T-cell (primary cell): ENCODE measurements around the gene ZBTB7A. TPM values are rescaled to one million over a fixed set of nuclear protein-coding genes. Genes with fewer than 3 reads are reported as not detected.

Experiments
- ATAC-seq, 4 experiments: fragments of 200-7000 bp in 3 of 4; fragments of 150-1000 bp in 1 of 4; cut with Tn5 transposase; replicated peaks in 1 of 4; 1 replicate in 3 of 4; 2 replicates in 1 of 4; pipeline ENCODE4 v1.10.0; 2021; ENCODE audit warnings: moderate library complexity in 3 of 4, mild to moderate bottlenecking in 2 of 4, moderate number of reproducible peaks in 1 of 4
- CTCF ChIA-PET, 2 donors: fragments of 300-600 bp; sonication (Branson Sonifier 250); formaldehyde crosslinking; loops; one replicate each; lab custom pipeline; 2022; ENCODE audit warnings: antibody characterized with exemption in 2 of 2; lab: Charles Lee
- POLR2A ChIA-PET, 2 donors: fragments of 300-600 bp; sonication (Branson Sonifier 250); formaldehyde crosslinking; loops; one replicate each; lab custom pipeline; 2022; ENCODE audit warnings: antibody characterized with exemption in 2 of 2; lab: Charles Lee
- DNase-seq, 35 experiments: peaks; one replicate each; pipeline versions ENCODE4 v3.0.0 to v3.0.0-alpha.2; 2013 to 2023
- H3K27ac ChIP-seq: one replicate; pipeline ENCODE4 v1.5.1; 2013; ENCODE audit warnings: low read length
- H3K27me3 ChIP-seq, 2 experiments: replicated peaks in 1 of 2; 1 replicate in 1 of 2; 2 replicates in 1 of 2; pipeline versions ENCODE4 v1.6.1 to v1.7.0; 2013; ENCODE audit warnings: low read length in 1 of 2, mixed read lengths in 1 of 2; ENCODE audit not compliant: control insufficient read depth in 2 of 2, insufficient read depth in 2 of 2; ENCODE audit errors: extremely low read depth in 1 of 2
- H3K36me3 ChIP-seq, 2 donors: 1 replicate in 1 of 2; 2 replicates in 1 of 2; pipeline versions ENCODE4 v1.6.1 to v1.7.0; 2013; ENCODE audit warnings: low read length in 1 of 2; ENCODE audit not compliant: control insufficient read depth in 2 of 2, insufficient read depth in 1 of 2; ENCODE audit errors: extremely low read depth in 1 of 2
- H3K4me1 ChIP-seq, 2 experiments: 1 replicate in 1 of 2; 2 replicates in 1 of 2; pipeline versions ENCODE4 v1.6.1 to v1.7.0; 2013; ENCODE audit warnings: low read length in 2 of 2, mixed read lengths in 1 of 2; ENCODE audit not compliant: insufficient read depth in 2 of 2, control insufficient read depth in 1 of 2; ENCODE audit errors: extremely low read depth in 1 of 2
- H3K4me3 ChIP-seq, 2 donors: 1 replicate in 1 of 2; 2 replicates in 1 of 2; pipeline versions ENCODE4 v1.5.1 to v1.7.0; 2013; ENCODE audit warnings: mild to moderate bottlenecking in 2 of 2, low read length in 1 of 2, moderate library complexity in 1 of 2; ENCODE audit not compliant: control insufficient read depth in 1 of 2; ENCODE audit errors: extremely low read depth in 1 of 2
- H3K9me3 ChIP-seq: 2 replicates; pipeline ENCODE4 v1.7.0; 2013
- H3K27ac Mint-ChIP-seq, 2 donors: one replicate each; pipeline ENCODE4 v1.8.0; 2020 to 2021; ENCODE audit warnings: mild to moderate bottlenecking in 2 of 2, mixed read lengths in 2 of 2
- H3K27me3 Mint-ChIP-seq, 2 donors: one replicate each; pipeline ENCODE4 v1.8.0; 2021 to 2022; ENCODE audit warnings: mixed read lengths in 2 of 2
- H3K36me3 Mint-ChIP-seq: one replicate; pipeline ENCODE4 v1.8.0; 2021; ENCODE audit warnings: mixed read lengths
- H3K4me1 Mint-ChIP-seq, 3 donors: one replicate each; pipeline ENCODE4 v1.8.0; 2020 to 2022; ENCODE audit warnings: mixed read lengths in 3 of 3, mild to moderate bottlenecking in 1 of 3
- H3K4me3 Mint-ChIP-seq, 3 donors: one replicate each; pipeline ENCODE4 v1.8.0; 2020 to 2022; ENCODE audit warnings: mild to moderate bottlenecking in 3 of 3, mixed read lengths in 3 of 3, moderate library complexity in 3 of 3
- H3K9me3 Mint-ChIP-seq, 3 donors: one replicate each; pipeline ENCODE4 v1.8.0; 2020 to 2022; ENCODE audit warnings: mixed read lengths in 3 of 3
- WGBS: methylation state at CpG from one replicate; pipeline ENCODE4 v1.1.5; 2013; ENCODE audit warnings: missing lambda C conversion rate; ENCODE audit not compliant: insufficient coverage; 5-methylcytosine and 5-hydroxymethylcytosine counted together
- total RNA-seq, 35 experiments: library from RNA in 6 of 35; stranded (reverse) in 6 of 35; fragments of 120-200 nt in 1 of 35; gene quantifications; one replicate each; pipeline versions ENCODE4 v1.2.1 to v1.2.4 and lab custom pipeline; 2013 to 2026

The ZBTB7A gene
- total RNA-seq, 5 donors from 2014 or later (not counting 1 experiment from before 2014, with no cell fraction given) = 43.6 to 85.7 (median 81.8) TPM

DNA sequence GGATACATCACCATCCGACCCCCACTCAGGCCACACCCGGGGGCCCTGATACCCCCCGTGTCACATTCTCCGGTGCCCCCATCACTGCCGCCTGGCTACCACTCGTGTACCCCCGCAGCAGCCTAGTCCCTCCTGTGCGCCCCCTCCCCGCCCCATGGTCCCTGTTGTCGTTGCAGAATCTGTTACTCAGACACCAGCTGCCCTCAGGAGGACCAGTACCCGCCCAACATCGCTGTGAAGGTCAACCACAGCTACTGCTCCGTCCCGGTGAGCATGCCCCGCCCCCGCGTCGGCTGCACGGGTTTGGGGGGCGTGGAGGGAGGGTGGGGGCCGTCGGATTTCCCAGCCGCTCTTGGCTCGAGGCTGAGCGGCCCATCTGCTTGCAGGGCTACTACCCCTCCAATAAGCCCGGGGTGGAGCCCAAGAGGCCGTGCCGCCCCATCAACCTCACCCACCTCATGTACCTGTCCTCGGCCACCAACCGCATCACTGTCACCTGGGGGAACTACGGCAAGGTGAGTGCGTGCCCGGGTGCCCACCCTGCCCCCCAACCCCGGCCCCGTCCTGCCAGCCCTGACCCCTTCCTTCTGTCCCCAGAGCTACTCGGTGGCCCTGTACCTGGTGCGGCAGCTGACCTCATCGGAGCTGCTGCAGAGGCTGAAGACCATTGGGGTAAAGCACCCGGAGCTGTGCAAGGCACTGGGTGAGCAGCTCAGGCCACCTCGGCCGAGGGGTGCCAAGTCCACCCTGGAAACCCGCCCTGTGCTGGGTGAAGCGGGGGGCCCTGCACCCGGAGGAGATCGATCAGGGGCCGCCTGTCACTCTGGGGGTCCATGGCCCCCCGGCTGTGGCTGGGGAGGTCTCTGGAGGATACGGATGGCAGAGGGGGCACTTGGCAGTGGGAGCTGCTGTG is 38.1 kb downstream of the ZBTB7A start:
- H3K4me3 Mint-ChIP-seq = no peak overlapping the region
- DNase-seq (no peak), ATAC-seq (no peak)
- Histone ChIP-seq H3K36me3 (peaks cover 19 to 33% of the 10 kb centered on the region in 2 donors), H3K4me1 (no peaks in the 10 kb centered on the region), H3K27ac (no peak overlapping the region), H3K9me3 (no peaks in the 10 kb centered on the region), H3K27me3 (no peaks in the 10 kb centered on the region), H3K4me3 (no peak overlapping the region)
- ChIA-PET CTCF (no interaction called here), POLR2A (interaction anchor here in 1 of 2 donors (0.5 kb wide), 1 partner anchor 41 kb away, joined by 3 read pairs; no protein-coding TSS in a partner anchor)
- H3K27ac Mint-ChIP-seq = no peak overlapping the region
- WGBS = 97% methylated on average over 28 of the region's 48 CpGs
- H3K4me1 Mint-ChIP-seq = no peaks in the 10 kb centered on the region
- H3K9me3 Mint-ChIP-seq = no peaks in the 10 kb centered on the region
- no peaks in the 10 kb centered on the region for H3K27me3 Mint-ChIP-seq
- peaks cover 4% of the 10 kb centered on the region for H3K36me3 Mint-ChIP-seq

DNA sequence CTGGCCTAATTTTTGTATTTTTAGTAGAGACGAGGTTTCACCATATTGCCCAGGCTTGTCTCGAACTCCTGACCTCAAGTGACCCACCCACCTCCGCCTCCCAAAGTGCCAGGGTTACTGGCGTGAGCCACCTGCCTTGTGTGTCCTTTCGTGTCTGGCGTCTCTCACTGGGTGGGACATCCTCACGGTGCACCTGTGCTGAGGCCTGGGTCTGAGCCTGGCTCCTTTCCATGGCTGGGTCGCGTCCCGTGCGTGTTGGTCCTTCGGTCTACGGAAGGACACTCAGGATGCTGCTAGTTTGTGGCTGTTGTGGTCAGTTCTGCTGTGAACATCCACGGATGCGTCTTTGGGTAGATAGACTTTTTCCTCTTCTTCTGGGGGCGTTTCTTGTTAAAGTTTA is 39.6 kb downstream of the ZBTB7A start:
- Histone ChIP-seq H3K27ac (no peak overlapping the region), H3K36me3 (peaks cover 6 to 33% of the 10 kb centered on the region in 2 donors), H3K9me3 (no peaks in the 10 kb centered on the region), H3K4me3 (no peak overlapping the region), H3K4me1 (no peaks in the 10 kb centered on the region), H3K27me3 (no peaks in the 10 kb centered on the region)
- Mint-ChIP-seq H3K4me3 (no peak overlapping the region), H3K27me3 (no peaks in the 10 kb centered on the region), H3K9me3 (no peaks in the 10 kb centered on the region), H3K4me1 (no peaks in the 10 kb centered on the region), H3K27ac (no peak overlapping the region), H3K36me3 (peaks cover 5% of the 10 kb centered on the region)
- no peak for ATAC-seq
- ChIA-PET POLR2A (no interaction called here), CTCF (interaction anchor here in 1 of 2 donors (0.7 kb wide), 1 partner anchor 272 kb away, joined by 3 read pairs; no protein-coding TSS in a partner anchor)
- no peak for DNase-seq
- WGBS = 98% methylated on average over 13 of the region's 16 CpGs

DNA sequence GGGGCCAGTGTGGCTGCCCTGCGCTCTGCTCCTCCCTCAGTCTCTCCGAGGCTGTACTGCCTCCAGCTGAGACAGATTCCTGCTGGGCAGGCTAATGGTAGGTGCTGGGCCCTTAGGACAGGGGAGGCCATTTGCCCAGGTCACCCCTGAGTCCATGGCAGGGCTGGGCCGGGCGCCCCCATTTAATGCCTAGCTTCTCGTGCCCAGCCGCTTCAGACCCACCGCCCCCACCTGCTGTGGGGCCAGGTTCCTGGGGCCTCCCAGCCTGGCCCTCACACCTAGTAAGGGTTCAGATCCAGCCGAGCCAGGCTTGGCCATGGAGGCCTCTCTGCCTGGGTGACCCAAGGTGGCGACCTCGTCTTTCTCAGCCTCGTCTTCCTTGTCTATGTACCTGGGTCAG is 41.4 kb downstream of the ZBTB7A start:
- no peak overlapping the region for H3K4me3 ChIP-seq
- H3K27me3 Mint-ChIP-seq = no peaks in the 10 kb centered on the region
- peaks cover 0 to 2% (median 2%) of the 10 kb centered on the region in 3 donors for H3K4me1 Mint-ChIP-seq
- ChIA-PET CTCF (no interaction called here), POLR2A (no interaction called here)
- peaks cover 6 to 30% of the 10 kb centered on the region in 2 donors for H3K36me3 ChIP-seq
- no peak overlapping the region for H3K4me3 Mint-ChIP-seq
- no peaks in the 10 kb centered on the region for H3K4me1 ChIP-seq
- no peak for DNase-seq
- H3K9me3 Mint-ChIP-seq = no peaks in the 10 kb centered on the region
- H3K36me3 Mint-ChIP-seq = peaks cover 14% of the 10 kb centered on the region
- no peak overlapping the region for H3K27ac Mint-ChIP-seq
- no peak overlapping the region for H3K27ac ChIP-seq
- H3K9me3 ChIP-seq = no peaks in the 10 kb centered on the region
- no peaks in the 10 kb centered on the region for H3K27me3 ChIP-seq
- ATAC-seq = no peak
- 71% methylated on average over 11 of the region's 11 CpGs for WGBS

DNA sequence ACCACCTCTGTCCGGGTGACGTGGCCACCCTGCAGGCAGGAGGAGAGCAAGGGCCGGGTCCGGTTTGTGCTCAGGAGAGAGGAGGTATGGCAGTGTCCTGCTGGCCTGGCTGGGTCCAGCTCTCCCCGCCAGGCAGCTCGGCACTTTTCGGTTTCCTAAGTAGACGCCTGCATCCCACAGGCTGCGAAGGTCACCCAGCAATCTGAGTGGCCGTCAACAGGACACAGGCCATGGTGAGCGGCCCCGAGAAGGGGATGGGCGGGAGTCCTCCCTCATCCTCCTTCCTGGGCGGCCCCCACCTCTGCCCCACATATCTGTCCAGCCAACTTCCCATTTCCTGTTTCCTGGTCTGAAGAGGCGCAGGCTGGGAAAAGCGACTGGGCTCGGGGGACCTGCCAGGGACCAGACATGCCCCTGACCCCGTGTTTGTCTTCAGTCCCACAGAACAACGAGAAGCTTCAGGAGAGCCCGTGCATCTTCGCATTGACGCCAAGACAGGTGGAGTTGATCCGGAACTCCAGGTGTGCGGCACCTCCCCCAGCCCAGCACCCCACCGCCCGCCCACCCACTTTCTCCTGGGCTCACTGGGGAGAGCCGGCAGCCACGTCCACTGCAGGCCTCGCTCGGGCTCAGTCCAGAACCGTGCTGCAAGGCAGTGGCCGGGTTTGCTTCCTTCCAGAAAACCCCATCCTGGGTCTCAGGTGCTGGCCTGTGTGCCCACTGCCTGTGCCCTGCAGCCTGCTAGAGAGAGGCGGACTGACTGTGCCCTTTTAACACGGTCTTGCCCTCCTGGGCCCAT is 42.9 kb downstream of the ZBTB7A start:
- Histone ChIP-seq H3K27ac (no peak overlapping the region), H3K36me3 (peaks cover 6 to 34% of the 10 kb centered on the region in 2 donors), H3K9me3 (no peaks in the 10 kb centered on the region), H3K4me1 (peaks cover 0 to 4% of the 10 kb centered on the region in 2 experiments), H3K4me3 (no peak overlapping the region), H3K27me3 (no peaks in the 10 kb centered on the region)
- Mint-ChIP-seq H3K27ac (no peak overlapping the region), H3K27me3 (no peaks in the 10 kb centered on the region), H3K36me3 (peaks cover 16% of the 10 kb centered on the region), H3K4me1 (peaks cover 0 to 4% (median 3%) of the 10 kb centered on the region in 3 donors), H3K4me3 (no peak overlapping the region), H3K9me3 (no peaks in the 10 kb centered on the region)
- ATAC-seq (no peak), DNase-seq (no peak)
- ChIA-PET POLR2A (no interaction called here), CTCF (no interaction called here)
- 93% methylated on average over 32 of the region's 34 CpGs for WGBS

DNA sequence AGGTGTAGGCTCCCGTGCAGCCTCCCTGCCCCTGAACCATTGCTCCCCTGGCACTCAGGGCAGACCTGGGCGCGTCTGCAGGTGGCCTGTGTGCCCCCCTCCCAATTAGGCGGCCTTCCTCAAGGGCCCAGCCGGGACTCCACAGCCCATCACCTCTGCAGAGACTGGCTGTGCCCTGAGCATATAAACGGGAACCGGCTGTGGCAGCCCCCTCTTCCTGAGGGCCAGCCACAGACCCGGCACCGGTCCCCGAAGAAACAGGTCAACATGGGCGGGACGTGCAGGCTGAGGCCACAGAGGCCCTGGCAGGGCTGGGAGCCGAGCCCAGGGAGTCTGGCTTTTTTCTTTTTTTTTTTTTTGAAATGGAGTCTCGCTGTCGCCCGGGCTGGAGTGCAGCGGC is 47.1 kb downstream of the ZBTB7A start:
- no peak overlapping the region for H3K27ac Mint-ChIP-seq
- H3K27me3 Mint-ChIP-seq = no peaks in the 10 kb centered on the region
- Histone ChIP-seq H3K4me1 (peaks cover 0 to 16% of the 10 kb centered on the region in 2 experiments), H3K36me3 (peaks cover 13 to 24% of the 10 kb centered on the region in 2 donors), H3K27me3 (no peaks in the 10 kb centered on the region), H3K4me3 (no peak overlapping the region), H3K27ac (no peak overlapping the region), H3K9me3 (no peaks in the 10 kb centered on the region)
- ChIA-PET CTCF (no interaction called here), POLR2A (interaction anchor here in 1 of 2 donors (0.7 kb wide), 1 partner anchor 44 kb away, joined by 5 read pairs; no protein-coding TSS in a partner anchor)
- no peak for ATAC-seq
- no peaks in the 10 kb centered on the region for H3K9me3 Mint-ChIP-seq
- DNase-seq = no peak
- peaks cover 6 to 11% (median 9%) of the 10 kb centered on the region in 3 donors for H3K4me1 Mint-ChIP-seq
- H3K4me3 Mint-ChIP-seq = no peak overlapping the region
- H3K36me3 Mint-ChIP-seq = peaks cover 20% of the 10 kb centered on the region
- WGBS = 82% methylated on average over 7 of the region's 17 CpGs

DNA sequence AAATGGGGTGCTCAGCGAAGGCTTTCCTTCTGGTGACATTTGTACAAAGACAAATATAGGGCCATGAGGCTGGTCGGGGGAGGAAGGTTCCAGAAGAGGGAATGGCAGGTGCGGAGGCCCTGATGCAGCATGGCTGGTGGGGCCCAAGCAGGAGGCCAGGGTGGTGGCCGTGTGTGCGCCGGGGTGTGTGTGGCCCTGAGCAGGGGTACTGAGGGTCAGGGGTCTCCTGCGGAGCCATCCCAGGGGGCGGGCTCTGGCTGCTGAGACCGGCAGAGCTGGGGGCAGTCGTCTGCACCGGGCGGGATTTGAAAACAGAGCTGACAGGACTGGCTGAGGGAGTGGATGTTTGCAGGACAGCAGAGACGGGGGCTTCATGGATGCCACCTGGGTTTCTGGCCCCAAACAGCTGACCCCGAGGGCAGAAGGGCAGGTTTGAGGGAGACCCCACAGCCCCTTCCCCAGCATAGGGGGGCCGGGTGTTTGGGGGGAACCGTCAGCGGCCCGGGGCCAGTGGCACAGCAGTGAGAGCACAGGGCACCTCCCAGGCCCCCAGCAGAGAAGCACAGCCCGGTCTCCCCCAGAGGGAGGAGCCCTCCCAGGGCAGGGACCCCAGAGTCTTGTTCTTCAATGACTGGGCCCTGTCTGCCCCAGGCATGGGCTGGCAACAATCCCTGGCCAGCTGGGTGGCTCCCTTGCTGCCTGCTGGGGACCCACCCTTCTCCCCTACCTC is 47.8 kb downstream of the ZBTB7A start:
- CTCF ChIA-PET = no interaction called here
- no peak for DNase-seq
- no peak overlapping the region for H3K4me3 ChIP-seq
- Mint-ChIP-seq H3K36me3 (peaks cover 16% of the 10 kb centered on the region), H3K27me3 (no peaks in the 10 kb centered on the region), H3K9me3 (no peaks in the 10 kb centered on the region), H3K4me3 (no peak overlapping the region), H3K27ac (no peak overlapping the region), H3K4me1 (peaks cover 6 to 14% (median 14%) of the 10 kb centered on the region in 3 donors)
- ATAC-seq = no peak
- H3K9me3 ChIP-seq = no peaks in the 10 kb centered on the region
- H3K36me3 ChIP-seq = peaks cover 16 to 24% of the 10 kb centered on the region in 2 donors
- POLR2A ChIA-PET = no interaction called here
- WGBS = 93% methylated on average over 7 of the region's 19 CpGs
- H3K4me1 ChIP-seq = peaks cover 0 to 22% of the 10 kb centered on the region in 2 experiments
- H3K27me3 ChIP-seq = no peaks in the 10 kb centered on the region
- no peak overlapping the region for H3K27ac ChIP-seq
